Esophagus muscularis mucosa (tissue), 4 donors: ENCODE data around the gene MAGEB10.

ENCODE experiments used
- EP300 ChIP-seq: sonication (generic); formaldehyde crosslinking; IDR thresholded peaks from one replicate; pipeline ENCODE4 v1.6.1; 2017; ENCODE audit warnings: antibody characterized with exemption
- POLR2A ChIP-seq: fragments of 450-650 bp; IDR thresholded peaks from one replicate; pipeline ENCODE4 v1.6.1; 2017; ENCODE audit warnings: antibody characterized with exemption, moderate library complexity, mild to moderate bottlenecking, low read depth
- POLR2AphosphoS5 ChIP-seq, 2 donors: sonication (generic); formaldehyde crosslinking; IDR thresholded peaks; one replicate each; pipeline ENCODE4 v1.6.1; 2017; ENCODE audit warnings: antibody characterized with exemption in 2 of 2
- TF ChIP-seq, protein P1 (sequence below), 3 experiments: fragments of 200-600 bp in 2 of 3; fragments of 450-650 bp in 1 of 3; sonication (generic) in 2 of 3; IDR thresholded peaks; one replicate each; pipeline ENCODE4 v1.5.1; 2017 to 2019; ENCODE audit warnings: antibody characterized with exemption in 3 of 3, mild to moderate bottlenecking in 2 of 3, moderate library complexity in 1 of 3

GRCh38 chrX:27842859-27843258, 35.1 kb downstream of the MAGEB10 start:
- TF ChIP-seq POLR2A (no peak), EP300 (no peak), POLR2AphosphoS5 (IDR thresholded peaks at IDR 0.05) (no peak)
- TF ChIP-seq, protein P1, sequence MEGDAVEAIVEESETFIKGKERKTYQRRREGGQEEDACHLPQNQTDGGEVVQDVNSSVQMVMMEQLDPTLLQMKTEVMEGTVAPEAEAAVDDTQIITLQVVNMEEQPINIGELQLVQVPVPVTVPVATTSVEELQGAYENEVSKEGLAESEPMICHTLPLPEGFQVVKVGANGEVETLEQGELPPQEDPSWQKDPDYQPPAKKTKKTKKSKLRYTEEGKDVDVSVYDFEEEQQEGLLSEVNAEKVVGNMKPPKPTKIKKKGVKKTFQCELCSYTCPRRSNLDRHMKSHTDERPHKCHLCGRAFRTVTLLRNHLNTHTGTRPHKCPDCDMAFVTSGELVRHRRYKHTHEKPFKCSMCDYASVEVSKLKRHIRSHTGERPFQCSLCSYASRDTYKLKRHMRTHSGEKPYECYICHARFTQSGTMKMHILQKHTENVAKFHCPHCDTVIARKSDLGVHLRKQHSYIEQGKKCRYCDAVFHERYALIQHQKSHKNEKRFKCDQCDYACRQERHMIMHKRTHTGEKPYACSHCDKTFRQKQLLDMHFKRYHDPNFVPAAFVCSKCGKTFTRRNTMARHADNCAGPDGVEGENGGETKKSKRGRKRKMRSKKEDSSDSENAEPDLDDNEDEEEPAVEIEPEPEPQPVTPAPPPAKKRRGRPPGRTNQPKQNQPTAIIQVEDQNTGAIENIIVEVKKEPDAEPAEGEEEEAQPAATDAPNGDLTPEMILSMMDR (IDR thresholded peaks at IDR 0.05) = no peak
